ENCODE measurements around the gene TRIM10. TPM values are rescaled to one million over a fixed set of nuclear protein-coding genes. Genes with fewer than 3 reads are reported as not detected.

Gene TRIM10
- total and polyA plus RNA-seq, 2 donors from 2014 or later, result 0.79 to 1.5 TPM

DNA sequence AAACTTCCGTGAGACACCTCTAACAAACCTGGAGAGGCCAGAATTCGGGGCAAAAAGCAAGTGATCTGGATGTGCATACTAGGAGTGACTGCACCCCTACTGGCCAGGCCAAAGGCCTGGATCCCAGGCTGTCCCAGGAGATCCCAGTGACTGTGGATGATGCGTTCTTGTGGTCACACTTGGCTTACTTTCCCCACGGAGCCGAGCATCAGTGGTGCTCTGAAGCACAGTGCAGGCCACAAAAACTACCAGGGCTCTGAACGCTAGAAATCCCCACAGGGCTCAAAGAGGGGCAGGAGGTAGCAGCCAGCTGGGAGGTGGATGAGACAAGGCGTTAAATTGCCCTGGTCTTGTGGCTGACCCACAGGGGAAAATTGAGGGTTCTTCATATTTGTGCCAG lies 45.1 kb upstream of the TRIM10 start:
- Histone ChIP-seq H3K9me3 (ENCODE audit: control insufficient read depth in 2 of 3, insufficient read depth in 1 of 3, low read length in 3 of 3) (no peaks in the 10 kb centered on the region), H3K4me3 (ENCODE audit: low read length in 3 of 3) (peak overlapping the region in 1 of 3 donors; percentile 24), H3K4me1 (ENCODE audit: control insufficient read depth in 2 of 3, insufficient read depth in 2 of 3, low read depth in 1 of 3, low read length in 3 of 3) (peaks cover 0 to 54% (median 51%) of the 10 kb centered on the region in 3 donors), H3K9ac (ENCODE audit: low read length in 3 of 3) (peak overlapping the region in 1 of 3 donors; percentile 32), H3K36me3 (ENCODE audit: control insufficient read depth in 2 of 3, insufficient read depth in 3 of 3, low read length in 3 of 3) (peaks cover 0 to 4% (median 0%) of the 10 kb centered on the region in 3 donors), H3K27ac (ENCODE audit: low read depth in 2 of 2, low read length in 2 of 2) (peak overlapping the region; percentile 68 to 69), H3K27me3 (ENCODE audit: control insufficient read depth, insufficient read depth, low read length) (no peaks in the 10 kb centered on the region)
- DNase-seq (no peak), FAIRE-seq (no peak)
- intact Hi-C loops (cut with DNase I), result no loop called here
- TF ChIP-seq, protein P1, sequence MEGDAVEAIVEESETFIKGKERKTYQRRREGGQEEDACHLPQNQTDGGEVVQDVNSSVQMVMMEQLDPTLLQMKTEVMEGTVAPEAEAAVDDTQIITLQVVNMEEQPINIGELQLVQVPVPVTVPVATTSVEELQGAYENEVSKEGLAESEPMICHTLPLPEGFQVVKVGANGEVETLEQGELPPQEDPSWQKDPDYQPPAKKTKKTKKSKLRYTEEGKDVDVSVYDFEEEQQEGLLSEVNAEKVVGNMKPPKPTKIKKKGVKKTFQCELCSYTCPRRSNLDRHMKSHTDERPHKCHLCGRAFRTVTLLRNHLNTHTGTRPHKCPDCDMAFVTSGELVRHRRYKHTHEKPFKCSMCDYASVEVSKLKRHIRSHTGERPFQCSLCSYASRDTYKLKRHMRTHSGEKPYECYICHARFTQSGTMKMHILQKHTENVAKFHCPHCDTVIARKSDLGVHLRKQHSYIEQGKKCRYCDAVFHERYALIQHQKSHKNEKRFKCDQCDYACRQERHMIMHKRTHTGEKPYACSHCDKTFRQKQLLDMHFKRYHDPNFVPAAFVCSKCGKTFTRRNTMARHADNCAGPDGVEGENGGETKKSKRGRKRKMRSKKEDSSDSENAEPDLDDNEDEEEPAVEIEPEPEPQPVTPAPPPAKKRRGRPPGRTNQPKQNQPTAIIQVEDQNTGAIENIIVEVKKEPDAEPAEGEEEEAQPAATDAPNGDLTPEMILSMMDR (IDR thresholded peaks at IDR 0.05; ENCODE audit: borderline replicate concordance, extremely low read depth, insufficient read depth), result no peak

DNA sequence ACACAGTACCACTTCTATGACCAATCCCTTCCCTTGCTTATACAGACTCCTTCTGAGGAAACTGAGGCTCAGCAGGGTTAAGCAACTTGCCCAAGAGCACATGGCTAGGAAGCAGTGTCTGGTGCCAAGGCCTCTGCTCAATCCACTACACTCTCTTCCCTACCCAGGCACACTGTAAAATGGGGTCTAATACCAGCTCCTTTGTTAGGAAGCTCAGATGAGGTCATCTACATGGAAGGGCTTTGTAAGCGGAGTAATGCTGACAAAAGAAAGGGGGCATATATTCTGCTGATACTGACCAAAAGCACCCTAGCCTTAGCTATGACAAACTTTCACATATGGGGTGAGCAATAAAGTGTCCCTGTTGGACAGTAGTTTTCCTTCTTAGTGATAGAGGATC lies 43.1 kb upstream of the TRIM10 start:
- Histone ChIP-seq H3K9me3 (ENCODE audit: control insufficient read depth in 2 of 3, insufficient read depth in 1 of 3, low read length in 3 of 3) (no peaks in the 10 kb centered on the region), H3K4me3 (ENCODE audit: low read length in 3 of 3) (no peak overlapping the region), H3K27ac (ENCODE audit: low read depth in 2 of 2, low read length in 2 of 2) (no peak overlapping the region), H3K9ac (ENCODE audit: low read length in 3 of 3) (no peak overlapping the region), H3K36me3 (ENCODE audit: control insufficient read depth in 2 of 3, insufficient read depth in 3 of 3, low read length in 3 of 3) (peaks cover 2 to 11% (median 10%) of the 10 kb centered on the region in 3 donors), H3K27me3 (ENCODE audit: control insufficient read depth, insufficient read depth, low read length) (no peaks in the 10 kb centered on the region), H3K4me1 (ENCODE audit: control insufficient read depth in 2 of 3, insufficient read depth in 2 of 3, low read depth in 1 of 3, low read length in 3 of 3) (peaks cover 0 to 44% (median 42%) of the 10 kb centered on the region in 3 donors)
- FAIRE-seq (no peak), DNase-seq (no peak)
- TF ChIP-seq, protein P1 (IDR thresholded peaks at IDR 0.05; ENCODE audit: borderline replicate concordance, extremely low read depth, insufficient read depth), result no peak
- intact Hi-C loops (cut with DNase I), result no loop called here

DNA sequence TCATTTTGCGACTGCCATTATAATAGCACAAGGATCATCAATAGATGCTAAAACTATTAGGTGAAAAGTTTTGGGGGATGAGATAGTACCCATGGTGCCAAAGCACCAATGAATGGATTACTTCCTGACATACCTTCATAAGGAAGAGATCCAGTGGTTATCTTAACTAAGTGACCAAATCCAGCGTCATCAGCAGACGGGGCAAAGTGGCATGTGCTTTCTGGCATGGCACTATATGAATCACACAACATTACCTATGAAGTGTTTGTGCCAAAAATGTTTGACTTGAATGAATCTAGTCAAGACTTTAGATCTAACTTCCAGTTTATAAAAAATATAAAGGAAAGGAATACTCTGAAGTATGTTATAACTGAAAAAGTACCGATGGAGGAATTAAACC lies 41.4 kb upstream of the TRIM10 start:
- Histone ChIP-seq H3K4me1 (ENCODE audit: control insufficient read depth in 2 of 3, insufficient read depth in 2 of 3, low read depth in 1 of 3, low read length in 3 of 3) (peaks cover 0 to 29% (median 27%) of the 10 kb centered on the region in 3 donors), H3K27ac (ENCODE audit: low read depth in 2 of 2, low read length in 2 of 2) (no peak overlapping the region), H3K9ac (ENCODE audit: low read length in 3 of 3) (no peak overlapping the region), H3K9me3 (ENCODE audit: control insufficient read depth in 2 of 3, insufficient read depth in 1 of 3, low read length in 3 of 3) (no peaks in the 10 kb centered on the region), H3K27me3 (ENCODE audit: control insufficient read depth, insufficient read depth, low read length) (no peaks in the 10 kb centered on the region), H3K4me3 (ENCODE audit: low read length in 3 of 3) (no peak overlapping the region), H3K36me3 (ENCODE audit: control insufficient read depth in 2 of 3, insufficient read depth in 3 of 3, low read length in 3 of 3) (peaks cover 3 to 28% (median 21%) of the 10 kb centered on the region in 3 donors)
- TF ChIP-seq, protein P1 (IDR thresholded peaks at IDR 0.05; ENCODE audit: borderline replicate concordance, extremely low read depth, insufficient read depth), result no peak
- intact Hi-C loops (cut with DNase I), result no loop called here
- DNase-seq (no peak), FAIRE-seq (no peak)
